Kidney epithelial cell (primary cell): ENCODE data around the gene ANKRD33B. TPM values are rescaled to one million over a fixed set of nuclear protein-coding genes. Genes with fewer than 3 reads are reported as not detected.

Experiments
- DNase-seq: peaks from one replicate; pipeline ENCODE4 v3.0.0-alpha.2; 2010; ENCODE audit warnings: low read depth
- H3K27me3 ChIP-seq: 2 replicates; pipeline ENCODE4 v1.6.0; 2011; ENCODE audit warnings: low read length; ENCODE audit not compliant: control insufficient read depth, insufficient read depth
- H3K36me3 ChIP-seq: 2 replicates; pipeline ENCODE4 v1.5.1; 2011; ENCODE audit warnings: low read length; ENCODE audit not compliant: control insufficient read depth, insufficient read depth
- H3K4me3 ChIP-seq: 2 replicates; pipeline ENCODE4 v1.5.1; 2011; ENCODE audit warnings: low read depth, mild to moderate bottlenecking, control low read depth, low read length
- CTCF ChIP-seq: IDR thresholded peaks from 2 replicates; pipeline ENCODE4 v1.5.1; 2011; ENCODE audit warnings: mild to moderate bottlenecking, moderate library complexity, low read length, control low read depth, inconsistent platforms; ENCODE audit not compliant: insufficient read depth, poor library complexity, severe bottlenecking
- total RNA-seq: library from RNA; depleted of rRNA; stranded (reverse); fragments of >200 nt; gene quantifications from 2 replicates; pipeline ENCODE4 v1.2.3, GENCODE V29; 2015

ANKRD33B gene
- total RNA-seq, 1 donor from 2014 or later, result 5.0 TPM

- DNase-seq, result no peak
- no peak overlapping the region for H3K4me3 ChIP-seq
- H3K27me3 ChIP-seq, result no peaks in the 10 kb centered on the region
- TF ChIP-seq CTCF, result no peak
- H3K36me3 ChIP-seq, result no peaks in the 10 kb centered on the region
Measured at GRCh38 chr5:10586008-10586407, 22.1 kb downstream of the ANKRD33B start.

- Histone ChIP-seq H3K4me3 (no peak overlapping the region), H3K36me3 (no peaks in the 10 kb centered on the region), H3K27me3 (no peaks in the 10 kb centered on the region)
- DNase-seq, result no peak
- no peak for TF ChIP-seq CTCF
Measured at GRCh38 chr5:10586555-10586954, 22.7 kb downstream of the ANKRD33B start.

- DNase-seq, result no peak
- no peak for TF ChIP-seq CTCF
- no peaks in the 10 kb centered on the region for H3K27me3 ChIP-seq
- no peaks in the 10 kb centered on the region for H3K36me3 ChIP-seq
- H3K4me3 ChIP-seq, result no peak overlapping the region
Measured at GRCh38 chr5:10588109-10588775, 24.4 kb downstream of the ANKRD33B start.

- H3K36me3 ChIP-seq, result no peaks in the 10 kb centered on the region
- no peak for TF ChIP-seq CTCF
- DNase-seq, result no peak
- no peak overlapping the region for H3K4me3 ChIP-seq
- no peaks in the 10 kb centered on the region for H3K27me3 ChIP-seq
Measured at GRCh38 chr5:10588779-10589447, 25.0 kb downstream of the ANKRD33B start.

GRCh38 chr5:10590226-10590999 lies 26.5 kb downstream of the ANKRD33B start:
- DNase-seq, result no peak
- H3K27me3 ChIP-seq, result no peaks in the 10 kb centered on the region
- no peak for TF ChIP-seq CTCF

More at GRCh38 chr5:10590226-10590999, 26.5 kb downstream of the ANKRD33B start:
- Histone ChIP-seq H3K4me3 (no peak overlapping the region), H3K36me3 (no peaks in the 10 kb centered on the region)
